Measurements from ENCODE around the gene GDPD5. TPM values are rescaled to one million over a fixed set of nuclear protein-coding genes. Genes with fewer than 3 reads are reported as not detected.

Gene GDPD5
- total RNA-seq, 1 donor from 2014 or later: 4.4 TPM

- Histone ChIP-seq H3K9me3 (replicated peaks) (no peaks in the 10 kb centered on the region), H3K4me1 (peaks cover 16% of the 10 kb centered on the region), H3K27me3 (ENCODE audit: low read depth) (no peaks in the 10 kb centered on the region), H3K27ac (replicated peaks) (no peak overlapping the region), H3K36me3 (no peaks in the 10 kb centered on the region), H3K4me3 (no peak overlapping the region)
- DNase-seq: no peak
- intact Hi-C loops (cut with micrococcal nuclease): no loop called here
- TF ChIP-seq CTCF (IDR thresholded peaks at IDR 0.05; ENCODE audit: borderline replicate concordance): no peak
Observed at GRCh38 chr11:75534259-75535069, 8.7 kb upstream of the GDPD5 start.

DNA sequence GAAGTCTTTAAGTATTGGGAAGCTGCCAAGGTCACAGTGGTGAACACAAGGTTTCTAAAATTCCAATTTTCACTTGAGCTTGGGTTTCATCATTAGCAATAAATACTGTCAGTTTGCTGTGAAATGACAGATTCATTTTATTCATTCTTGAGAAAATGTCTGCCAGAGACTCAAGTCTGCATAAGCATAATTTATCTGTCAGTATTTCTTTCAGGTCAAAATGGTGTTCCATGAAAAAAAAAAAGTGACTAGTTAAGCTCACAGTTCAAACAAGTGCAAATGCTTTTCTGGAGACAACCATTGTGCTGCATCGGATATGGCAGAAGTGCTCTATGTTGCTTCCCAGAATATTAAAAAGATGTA is 8.1 kb upstream of the GDPD5 start:
- intact Hi-C loops (cut with micrococcal nuclease): no loop called here
- DNase-seq: no peak
- Histone ChIP-seq H3K4me1 (peaks cover 16% of the 10 kb centered on the region), H3K27me3 (ENCODE audit: low read depth) (no peaks in the 10 kb centered on the region), H3K4me3 (no peak overlapping the region), H3K36me3 (no peaks in the 10 kb centered on the region), H3K27ac (replicated peaks) (no peak overlapping the region), H3K9me3 (replicated peaks) (no peaks in the 10 kb centered on the region)
- no peak for TF ChIP-seq CTCF (IDR thresholded peaks at IDR 0.05; ENCODE audit: borderline replicate concordance)

- Histone ChIP-seq H3K9me3 (replicated peaks) (no peaks in the 10 kb centered on the region), H3K4me3 (no peak overlapping the region), H3K4me1 (peaks cover 16% of the 10 kb centered on the region), H3K27me3 (ENCODE audit: low read depth) (no peaks in the 10 kb centered on the region), H3K27ac (replicated peaks) (no peak overlapping the region), H3K36me3 (no peaks in the 10 kb centered on the region)
- peak; percentile 55 for DNase-seq
- TF ChIP-seq CTCF (IDR thresholded peaks at IDR 0.05; ENCODE audit: borderline replicate concordance): peak; percentile 92
- intact Hi-C loops (cut with micrococcal nuclease): loop anchor here (1.0 kb wide), 1 partner anchor 87 kb away; no protein-coding TSS in a partner anchor
Observed at GRCh38 chr11:75532200-75533048, 6.7 kb upstream of the GDPD5 start.

DNA sequence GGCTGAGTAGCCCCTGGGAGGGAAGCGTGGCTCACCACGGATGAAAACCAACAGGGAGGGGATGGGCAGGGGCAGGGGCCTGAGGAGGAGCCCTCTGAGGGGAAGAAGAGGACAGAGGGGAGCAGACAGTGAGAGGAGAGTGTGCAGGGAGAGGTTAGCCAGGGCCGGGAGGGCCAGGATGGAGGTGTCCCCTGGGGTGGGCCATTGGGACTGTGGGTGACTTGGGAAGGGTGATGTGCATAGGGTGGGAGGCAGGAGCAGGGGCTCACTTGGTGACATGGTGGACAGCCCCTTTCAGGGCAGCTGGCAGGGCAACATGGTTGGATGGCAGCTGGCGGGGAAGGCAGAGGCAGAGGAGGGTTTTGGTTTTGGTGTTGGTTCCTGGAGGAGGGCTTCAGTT is 5.6 kb upstream of the GDPD5 start:
- DNase-seq: no peak
- no peaks in the 10 kb centered on the region for H3K9me3 ChIP-seq (replicated peaks)
- no peak overlapping the region for H3K4me3 ChIP-seq
- no peaks in the 10 kb centered on the region for H3K27me3 ChIP-seq (ENCODE audit: low read depth)
- TF ChIP-seq CTCF (IDR thresholded peaks at IDR 0.05; ENCODE audit: borderline replicate concordance): no peak
- H3K36me3 ChIP-seq: no peaks in the 10 kb centered on the region
- H3K4me1 ChIP-seq: peaks cover 18% of the 10 kb centered on the region
- intact Hi-C loops (cut with micrococcal nuclease): no loop called here
- no peak overlapping the region for H3K27ac ChIP-seq (replicated peaks)

GRCh38 chr11:75530577-75530976 is 4.8 kb upstream of the GDPD5 start:
- no peak for DNase-seq
- Histone ChIP-seq H3K4me3 (no peak overlapping the region), H3K9me3 (replicated peaks) (no peaks in the 10 kb centered on the region), H3K36me3 (no peaks in the 10 kb centered on the region), H3K27me3 (ENCODE audit: low read depth) (no peaks in the 10 kb centered on the region), H3K27ac (replicated peaks) (no peak overlapping the region), H3K4me1 (peaks cover 22% of the 10 kb centered on the region)
- intact Hi-C loops (cut with micrococcal nuclease): no loop called here
- TF ChIP-seq CTCF (IDR thresholded peaks at IDR 0.05; ENCODE audit: borderline replicate concordance): no peak
